ENCODE results near the gene ADCYAP1R1.

GRCh38 chr7:31116615-31117014 lies 64.5 kb downstream of the ADCYAP1R1 start:
- TF ChIP-seq SUZ12 (IDR thresholded peaks at IDR 0.05; ENCODE audit: extremely low read depth, insufficient read depth, insufficient read length) = no peak
- TF ChIP-seq ZNF274 (IDR thresholded peaks at IDR 0.05; ENCODE audit: low read depth, low read length) = no peak
- TF ChIP-seq YY1 (IDR thresholded peaks at IDR 0.05; ENCODE audit: insufficient read depth, insufficient read length) = no peak
